Measurements from ENCODE around the gene HDDC3. TPM values are rescaled to one million over a fixed set of nuclear protein-coding genes. Genes with fewer than 3 reads are reported as not detected.
A peak's percentile ranks its signal among the peaks of the same experiment; 100 is the strongest.

The HDDC3 gene, protein sequence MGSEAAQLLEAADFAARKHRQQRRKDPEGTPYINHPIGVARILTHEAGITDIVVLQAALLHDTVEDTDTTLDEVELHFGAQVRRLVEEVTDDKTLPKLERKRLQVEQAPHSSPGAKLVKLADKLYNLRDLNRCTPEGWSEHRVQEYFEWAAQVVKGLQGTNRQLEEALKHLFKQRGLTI
- 15.9 and 39.1 TPM in 2 replicates for total RNA-seq (2014; rRNA removed; shearing (Covaris generic); ENCODE audit: low replicate concordance)

GRCh38 chr15:90931828-90932659 lies at the start of gene HDDC3:
Gene HDDC3, minus strand, starts transcription at chr15:90932549. Its CDS starts 9 bp downstream, at chr15:90932540.
- H3K79me2 ChIP-seq (ENCODE audit: low read length) = peaks cover 36% of the 10 kb centered on the region
- H3K4me2 ChIP-seq (ENCODE audit: low read depth, low read length, poor library complexity, severe bottlenecking) = peak within 1 kb of the TSS; percentile 93
- H3K4me1 ChIP-seq (ENCODE audit: low read length) = peaks cover 63% of the 10 kb centered on the region
- no peaks in the 10 kb centered on the region for H3K9me2 ChIP-seq (replicated peaks; ENCODE audit: insufficient read depth, low read length)
- no peaks in the 10 kb centered on the region for H3K27me3 ChIP-seq (ENCODE audit: low read length)
- peak within 1 kb of the TSS; percentile 85; the same call in 1 of the 2 replicates for H2AFZ ChIP-seq (ENCODE audit: low read length)
- H3K9me3 ChIP-seq (ENCODE audit: low read length) = no peaks in the 10 kb centered on the region
- H3K9ac ChIP-seq (ENCODE audit: low read length) = peak within 1 kb of the TSS; percentile 98
- H3K4me3 ChIP-seq (ENCODE audit: low read length) = peak within 1 kb of the TSS; percentile 87
- H3K27ac ChIP-seq (ENCODE audit: low read length) = peak within 1 kb of the TSS; percentile 84
- no peaks in the 10 kb centered on the region for H4K20me1 ChIP-seq (ENCODE audit: insufficient read depth, low read depth, low read length)
- H3K36me3 ChIP-seq (ENCODE audit: insufficient read depth, low read length) = no peaks in the 10 kb centered on the region
- peak; percentile 96 for DNase-seq

GRCh38 chr15:90982135-90982534 lies 49.8 kb upstream of the HDDC3 start:
- Histone ChIP-seq H3K9ac (ENCODE audit: low read length) (no peak overlapping the region), H3K4me3 (ENCODE audit: low read length) (no peak overlapping the region), H3K27ac (ENCODE audit: low read length) (no peak overlapping the region), H4K20me1 (ENCODE audit: insufficient read depth, low read depth, low read length) (no peaks in the 10 kb centered on the region), H3K4me1 (ENCODE audit: low read length) (peaks cover 1% of the 10 kb centered on the region; the same call in 1 of the 2 replicates), H3K9me3 (ENCODE audit: low read length) (no peaks in the 10 kb centered on the region), H3K36me3 (ENCODE audit: insufficient read depth, low read length) (peaks cover 58% of the 10 kb centered on the region), H2AFZ (ENCODE audit: low read length) (no peak overlapping the region), H3K79me2 (ENCODE audit: low read length) (peaks cover 49% of the 10 kb centered on the region), H3K4me2 (ENCODE audit: low read depth, low read length, poor library complexity, severe bottlenecking) (no peak overlapping the region), H3K9me2 (replicated peaks; ENCODE audit: insufficient read depth, low read length) (no peaks in the 10 kb centered on the region), H3K27me3 (ENCODE audit: low read length) (no peaks in the 10 kb centered on the region)
- no peak for DNase-seq

DNA sequence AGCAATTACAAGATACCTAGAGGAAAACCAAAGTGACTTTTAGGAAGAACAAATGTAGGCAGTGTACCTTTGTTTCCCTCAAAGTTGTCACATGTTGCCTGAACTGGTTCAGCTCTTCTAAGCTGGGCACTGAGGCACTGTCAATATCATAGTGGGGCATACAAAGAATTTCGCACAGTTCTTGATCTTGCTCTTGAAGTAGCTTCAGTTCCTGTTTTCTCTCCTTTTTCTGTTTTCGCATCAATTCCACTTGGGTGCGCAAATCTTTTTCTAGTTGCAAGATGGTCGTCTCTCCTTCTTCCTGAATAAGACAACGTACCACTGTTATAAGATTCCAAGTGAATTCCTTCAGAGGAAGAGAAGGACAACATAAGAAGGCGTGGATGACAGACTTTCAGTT lies 49.3 kb upstream of the HDDC3 start:
- peaks cover 45% of the 10 kb centered on the region for H3K79me2 ChIP-seq (ENCODE audit: low read length)
- H3K27ac ChIP-seq (ENCODE audit: low read length) = no peak overlapping the region
- peaks cover 61% of the 10 kb centered on the region for H3K36me3 ChIP-seq (ENCODE audit: insufficient read depth, low read length)
- H3K4me2 ChIP-seq (ENCODE audit: low read depth, low read length, poor library complexity, severe bottlenecking) = no peak overlapping the region
- H3K27me3 ChIP-seq (ENCODE audit: low read length) = no peaks in the 10 kb centered on the region
- H3K4me1 ChIP-seq (ENCODE audit: low read length) = no peaks in the 10 kb centered on the region
- H2AFZ ChIP-seq (ENCODE audit: low read length) = no peak overlapping the region
- H3K9me2 ChIP-seq (replicated peaks; ENCODE audit: insufficient read depth, low read length) = no peaks in the 10 kb centered on the region
- H3K9ac ChIP-seq (ENCODE audit: low read length) = no peak overlapping the region
- H3K9me3 ChIP-seq (ENCODE audit: low read length) = no peaks in the 10 kb centered on the region
- no peak for DNase-seq
- no peaks in the 10 kb centered on the region for H4K20me1 ChIP-seq (ENCODE audit: insufficient read depth, low read depth, low read length)
- H3K4me3 ChIP-seq (ENCODE audit: low read length) = no peak overlapping the region

DNA sequence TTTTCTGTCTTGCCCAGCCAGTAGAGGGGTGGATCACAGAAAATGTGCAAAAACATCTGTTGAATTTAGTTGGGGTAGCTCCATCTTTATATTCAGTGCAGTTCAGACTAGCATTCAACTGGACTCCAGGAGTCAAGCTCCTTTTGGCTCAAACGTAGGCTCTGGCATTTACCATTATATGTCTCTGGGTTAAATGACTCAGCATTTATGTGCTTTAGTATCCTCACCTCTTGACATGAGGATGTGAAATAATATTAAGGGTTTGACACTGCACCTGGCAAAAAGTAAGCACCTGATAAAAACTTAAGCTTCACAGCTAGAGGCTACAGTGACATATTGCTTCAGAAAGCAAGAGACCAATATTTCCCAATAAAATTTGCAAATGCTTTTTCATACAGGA lies 47.2 kb upstream of the HDDC3 start:
- Histone ChIP-seq H3K36me3 (ENCODE audit: insufficient read depth, low read length) (peaks cover 67% of the 10 kb centered on the region), H3K9me2 (replicated peaks; ENCODE audit: insufficient read depth, low read length) (no peaks in the 10 kb centered on the region), H3K79me2 (ENCODE audit: low read length) (peaks cover 24% of the 10 kb centered on the region), H3K4me2 (ENCODE audit: low read depth, low read length, poor library complexity, severe bottlenecking) (no peak overlapping the region), H3K4me3 (ENCODE audit: low read length) (no peak overlapping the region), H3K27me3 (ENCODE audit: low read length) (no peaks in the 10 kb centered on the region), H2AFZ (ENCODE audit: low read length) (no peak overlapping the region), H3K9me3 (ENCODE audit: low read length) (no peaks in the 10 kb centered on the region), H3K4me1 (ENCODE audit: low read length) (no peaks in the 10 kb centered on the region), H4K20me1 (ENCODE audit: insufficient read depth, low read depth, low read length) (no peaks in the 10 kb centered on the region), H3K27ac (ENCODE audit: low read length) (0 out of 2 replicates have a peak overlapping the region, but pooled peaks have one; percentile 6), H3K9ac (ENCODE audit: low read length) (no peak overlapping the region)
- DNase-seq = no peak

DNA sequence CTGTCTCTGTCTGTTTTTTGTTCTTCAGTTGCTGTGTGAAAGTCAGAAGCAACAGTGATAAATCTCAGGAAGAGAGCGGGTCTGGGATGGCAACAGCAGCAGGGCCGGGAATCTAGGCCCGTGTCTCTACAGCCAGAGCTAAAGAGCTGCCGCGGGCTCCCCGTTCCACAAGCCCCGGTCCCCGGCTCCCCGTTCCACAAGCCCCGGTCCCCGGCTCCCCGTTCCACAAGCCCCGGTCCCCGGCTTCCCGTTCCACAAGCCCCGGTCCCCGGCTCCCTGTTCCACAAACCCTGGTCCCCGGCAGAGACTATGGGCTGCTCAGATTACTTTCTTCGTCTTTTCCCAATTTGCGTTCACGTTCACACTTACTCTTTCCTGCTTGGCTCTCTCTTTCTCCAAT lies 41.9 kb upstream of the HDDC3 start:
- H3K79me2 ChIP-seq (ENCODE audit: low read length) = peaks cover 2% of the 10 kb centered on the region; the same call in 1 of the 2 replicates
- H3K27me3 ChIP-seq (ENCODE audit: low read length) = no peaks in the 10 kb centered on the region
- no peaks in the 10 kb centered on the region for H3K9me3 ChIP-seq (ENCODE audit: low read length)
- peaks cover 46% of the 10 kb centered on the region for H3K36me3 ChIP-seq (ENCODE audit: insufficient read depth, low read length)
- H3K27ac ChIP-seq (ENCODE audit: low read length) = no peak overlapping the region
- DNase-seq = no peak
- no peak overlapping the region for H3K4me3 ChIP-seq (ENCODE audit: low read length)
- no peak overlapping the region for H3K4me2 ChIP-seq (ENCODE audit: low read depth, low read length, poor library complexity, severe bottlenecking)
- no peaks in the 10 kb centered on the region for H4K20me1 ChIP-seq (ENCODE audit: insufficient read depth, low read depth, low read length)
- H3K9me2 ChIP-seq (replicated peaks; ENCODE audit: insufficient read depth, low read length) = no peaks in the 10 kb centered on the region
- H2AFZ ChIP-seq (ENCODE audit: low read length) = no peak overlapping the region
- no peaks in the 10 kb centered on the region for H3K4me1 ChIP-seq (ENCODE audit: low read length)
- H3K9ac ChIP-seq (ENCODE audit: low read length) = no peak overlapping the region

DNA sequence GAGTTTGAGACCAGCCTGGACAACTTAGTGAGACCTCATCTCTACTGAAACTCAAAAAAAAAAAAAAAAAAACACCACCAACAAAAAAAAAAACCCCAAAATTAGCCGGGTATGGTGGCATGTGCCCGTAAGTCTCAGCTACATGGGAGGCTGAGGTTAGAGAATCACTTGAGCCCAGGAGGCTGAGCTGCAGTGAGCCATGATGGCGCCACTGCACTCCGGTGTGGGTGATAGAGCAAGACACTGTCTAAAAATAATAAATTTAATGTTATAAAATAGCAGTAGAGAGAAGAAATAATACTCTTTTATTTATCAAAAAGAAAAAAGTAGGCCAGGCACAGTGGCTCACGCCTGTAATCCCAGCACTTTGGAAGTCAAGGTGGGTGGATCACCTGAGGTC lies 39.8 kb upstream of the HDDC3 start:
- Histone ChIP-seq H3K4me2 (ENCODE audit: low read depth, low read length, poor library complexity, severe bottlenecking) (no peak overlapping the region), H3K4me1 (ENCODE audit: low read length) (no peaks in the 10 kb centered on the region), H3K36me3 (ENCODE audit: insufficient read depth, low read length) (peaks cover 55% of the 10 kb centered on the region), H3K27ac (ENCODE audit: low read length) (no peak overlapping the region), H4K20me1 (ENCODE audit: insufficient read depth, low read depth, low read length) (no peaks in the 10 kb centered on the region), H3K79me2 (ENCODE audit: low read length) (no peaks in the 10 kb centered on the region), H3K9me3 (ENCODE audit: low read length) (no peaks in the 10 kb centered on the region), H3K9me2 (replicated peaks; ENCODE audit: insufficient read depth, low read length) (no peaks in the 10 kb centered on the region), H3K9ac (ENCODE audit: low read length) (no peak overlapping the region), H3K27me3 (ENCODE audit: low read length) (no peaks in the 10 kb centered on the region), H3K4me3 (ENCODE audit: low read length) (no peak overlapping the region), H2AFZ (ENCODE audit: low read length) (no peak overlapping the region)
- no peak for DNase-seq

DNA sequence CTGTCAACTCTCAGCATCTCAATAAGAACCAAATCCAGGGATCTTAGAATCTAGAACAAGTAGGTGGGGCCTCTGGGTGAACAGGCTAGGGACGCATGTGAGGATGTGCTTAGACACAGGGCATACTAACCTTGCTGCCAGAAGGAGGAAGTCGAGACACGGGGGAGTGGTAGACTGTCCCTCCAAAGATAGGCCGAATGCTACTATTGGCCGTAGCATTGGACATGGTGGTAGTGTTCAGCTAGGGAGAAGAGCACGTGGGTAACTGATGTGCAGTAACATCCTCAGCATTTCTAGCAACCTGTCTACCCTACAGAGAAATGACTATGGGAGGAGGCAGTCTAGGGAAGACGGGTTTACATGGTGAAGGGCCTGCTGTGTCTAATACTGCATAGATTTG lies 37.9 kb upstream of the HDDC3 start:
- H2AFZ ChIP-seq (ENCODE audit: low read length) = no peak overlapping the region
- peaks cover 4% of the 10 kb centered on the region; the same call in 1 of the 2 replicates for H3K79me2 ChIP-seq (ENCODE audit: low read length)
- no peak overlapping the region for H3K4me3 ChIP-seq (ENCODE audit: low read length)
- H3K27me3 ChIP-seq (ENCODE audit: low read length) = no peaks in the 10 kb centered on the region
- no peak overlapping the region for H3K27ac ChIP-seq (ENCODE audit: low read length)
- H3K9me3 ChIP-seq (ENCODE audit: low read length) = no peaks in the 10 kb centered on the region
- no peaks in the 10 kb centered on the region for H3K4me1 ChIP-seq (ENCODE audit: low read length)
- no peak overlapping the region for H3K4me2 ChIP-seq (ENCODE audit: low read depth, low read length, poor library complexity, severe bottlenecking)
- H3K9ac ChIP-seq (ENCODE audit: low read length) = no peak overlapping the region
- no peaks in the 10 kb centered on the region for H3K9me2 ChIP-seq (replicated peaks; ENCODE audit: insufficient read depth, low read length)
- H4K20me1 ChIP-seq (ENCODE audit: insufficient read depth, low read depth, low read length) = no peaks in the 10 kb centered on the region
- peaks cover 58% of the 10 kb centered on the region for H3K36me3 ChIP-seq (ENCODE audit: insufficient read depth, low read length)
- no peak for DNase-seq

DNA sequence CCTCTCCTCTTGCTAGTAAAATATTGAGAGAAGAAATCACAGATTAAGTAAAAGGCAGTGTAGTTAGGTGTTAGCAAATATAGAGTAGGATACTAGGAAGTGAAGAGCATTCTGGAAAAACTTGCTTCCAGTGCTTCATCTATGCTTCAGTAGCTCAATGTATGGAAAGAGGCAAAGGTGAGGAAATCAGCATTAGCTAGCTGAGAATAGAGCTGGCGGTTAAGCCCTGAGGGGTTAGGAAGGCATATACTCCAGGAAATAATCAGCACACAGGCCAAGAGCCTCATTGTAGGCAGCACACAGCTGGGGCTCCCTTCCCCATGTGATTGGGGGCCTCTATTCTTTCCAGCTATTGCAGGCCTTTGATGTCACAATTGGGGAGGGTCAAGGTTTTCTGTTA lies 36.1 kb upstream of the HDDC3 start:
- Histone ChIP-seq H2AFZ (ENCODE audit: low read length) (no peak overlapping the region), H3K4me1 (ENCODE audit: low read length) (no peaks in the 10 kb centered on the region), H3K27me3 (ENCODE audit: low read length) (no peaks in the 10 kb centered on the region), H3K9ac (ENCODE audit: low read length) (no peak overlapping the region), H3K27ac (ENCODE audit: low read length) (no peak overlapping the region), H4K20me1 (ENCODE audit: insufficient read depth, low read depth, low read length) (no peaks in the 10 kb centered on the region), H3K9me3 (ENCODE audit: low read length) (no peaks in the 10 kb centered on the region), H3K9me2 (replicated peaks; ENCODE audit: insufficient read depth, low read length) (no peaks in the 10 kb centered on the region), H3K4me2 (ENCODE audit: low read depth, low read length, poor library complexity, severe bottlenecking) (no peak overlapping the region), H3K4me3 (ENCODE audit: low read length) (no peak overlapping the region), H3K79me2 (ENCODE audit: low read length) (peaks cover 9% of the 10 kb centered on the region), H3K36me3 (ENCODE audit: insufficient read depth, low read length) (peaks cover 72% of the 10 kb centered on the region)
- no peak for DNase-seq

All from Karpas-422 (cell line).